Spinal cord (tissue), 10 donors: Measurements from ENCODE around the gene VBP1. TPM values are rescaled to one million over a fixed set of nuclear protein-coding genes. Genes with fewer than 3 reads are reported as not detected.
"Not testable (repeated sequence)": the region's sequence is repeated elsewhere in the genome, so short reads cannot be mapped to it uniquely, and the experiment has no call there.

Experiments used
- DNase-seq, 6 donors: peaks; one replicate each; pipeline versions ENCODE4 v3.0.0 to v3.0.0-alpha.2; 2013 to 2015; ENCODE audit warnings: low spot score in 6 of 6, low read depth in 4 of 6
- H3K27ac ChIP-seq: one replicate; pipeline ENCODE4 v1.5.1; 2013; ENCODE audit warnings: low read depth, low read length, control low read depth
- H3K27me3 ChIP-seq: one replicate; pipeline ENCODE4 v1.6.1; 2013; ENCODE audit warnings: low read length; ENCODE audit not compliant: control insufficient read depth, insufficient read depth
- H3K36me3 ChIP-seq: one replicate; pipeline ENCODE4 v1.6.1; 2013; ENCODE audit warnings: low read length; ENCODE audit not compliant: control insufficient read depth, insufficient read depth
- H3K4me1 ChIP-seq: one replicate; pipeline ENCODE4 v1.6.1; 2013; ENCODE audit warnings: low read length; ENCODE audit not compliant: control insufficient read depth, insufficient read depth
- H3K4me3 ChIP-seq: one replicate; pipeline ENCODE4 v1.5.1; 2013; ENCODE audit warnings: low read depth, low read length, control low read depth
- H3K9me3 ChIP-seq: one replicate; pipeline ENCODE4 v1.6.1; 2013; ENCODE audit warnings: low read length; ENCODE audit not compliant: control insufficient read depth, insufficient read depth
- WGBS: methylation state at CpG from one replicate; pipeline ENCODE4 v1.1.5; 2013; ENCODE audit warnings: missing lambda C conversion rate; ENCODE audit not compliant: insufficient coverage; 5-methylcytosine and 5-hydroxymethylcytosine counted together
- polyA plus RNA-seq, 2 donors: library from polyadenylated mRNA; unstranded; fragments of 120-200 nt; gene quantifications; one replicate each; pipeline ENCODE4 v1.2.1, GENCODE V29; 2013; ENCODE audit not compliant: insufficient read length in 2 of 2
- total RNA-seq, 2 donors: library from RNA; depleted of rRNA in 1 of 2; stranded (reverse); fragments of 120-200 nt in 1 of 2; fragments of >200 nt in 1 of 2; gene quantifications; one replicate each; pipeline versions ENCODE4 v1.2.3 to v1.2.4, GENCODE V29; 2013 to 2014
- donor health status: healthy.

VBP1 gene
- total and polyA plus RNA-seq, 4 donors: 81.5 to 158 (median 132) TPM

- WGBS: 76% methylated on average over 2 of the region's 2 CpGs
- H3K4me3 ChIP-seq: no peak overlapping the region
These were observed 2.5 kb downstream of the VBP1 start for GRCh38 chrX:155218777-155219176.

GRCh38 chrX:155221351-155221750 lies 5.1 kb downstream of the VBP1 start:
- Histone ChIP-seq H3K4me3 (no peak overlapping the region), H3K27me3 (no peaks in the 10 kb centered on the region), H3K4me1 (no peaks in the 10 kb centered on the region), H3K9me3 (no peaks in the 10 kb centered on the region), H3K36me3 (peaks cover 7% of the 10 kb centered on the region), H3K27ac (no peak overlapping the region)
- DNase-seq: no peak
- 92% methylated on average over 2 of the region's 4 CpGs for WGBS

More at GRCh38 chrX:155218777-155219176, 2.5 kb downstream of the VBP1 start:
- Histone ChIP-seq H3K36me3 (peaks cover 4% of the 10 kb centered on the region), H3K27ac (no peak overlapping the region), H3K4me1 (no peaks in the 10 kb centered on the region), H3K9me3 (no peaks in the 10 kb centered on the region), H3K27me3 (no peaks in the 10 kb centered on the region)
- no peak for DNase-seq

- not testable (repeated sequence) for H3K9me3 ChIP-seq, H3K27me3 ChIP-seq, H3K36me3 ChIP-seq, H3K27ac ChIP-seq, DNase-seq, H3K4me3 ChIP-seq, H3K4me1 ChIP-seq
- 91% methylated on average over 21 of the region's 30 CpGs for WGBS
These were observed 7.5 kb downstream of the VBP1 start for GRCh38 chrX:155223746-155224145.

DNA sequence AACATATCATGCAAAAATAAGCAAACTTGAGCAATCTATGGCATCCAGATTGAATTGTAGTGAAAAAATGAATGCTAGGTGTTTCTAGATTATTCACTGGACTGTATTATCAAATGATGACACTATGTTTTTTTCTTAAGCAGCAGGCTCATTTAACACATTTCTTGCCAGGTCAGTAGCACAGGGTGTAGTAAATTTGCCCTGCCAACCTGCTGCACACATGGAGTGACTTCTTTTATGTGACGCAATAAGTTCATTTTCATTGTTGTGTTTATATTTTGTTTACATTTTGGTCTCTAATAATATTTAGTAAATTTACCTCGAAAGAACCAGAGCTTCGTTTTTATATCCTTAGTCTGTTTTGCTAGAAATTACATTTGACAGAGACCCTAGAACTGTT lies 9.5 kb downstream of the VBP1 start:
- no peaks in the 10 kb centered on the region for H3K4me1 ChIP-seq
- no peak for DNase-seq
- WGBS: no CpG with 5 or more reads among the region's 3 CpGs
- H3K27me3 ChIP-seq: no peaks in the 10 kb centered on the region
- H3K4me3 ChIP-seq: no peak overlapping the region
- peaks cover 7% of the 10 kb centered on the region for H3K36me3 ChIP-seq
- H3K27ac ChIP-seq: no peak overlapping the region
- no peaks in the 10 kb centered on the region for H3K9me3 ChIP-seq

DNA sequence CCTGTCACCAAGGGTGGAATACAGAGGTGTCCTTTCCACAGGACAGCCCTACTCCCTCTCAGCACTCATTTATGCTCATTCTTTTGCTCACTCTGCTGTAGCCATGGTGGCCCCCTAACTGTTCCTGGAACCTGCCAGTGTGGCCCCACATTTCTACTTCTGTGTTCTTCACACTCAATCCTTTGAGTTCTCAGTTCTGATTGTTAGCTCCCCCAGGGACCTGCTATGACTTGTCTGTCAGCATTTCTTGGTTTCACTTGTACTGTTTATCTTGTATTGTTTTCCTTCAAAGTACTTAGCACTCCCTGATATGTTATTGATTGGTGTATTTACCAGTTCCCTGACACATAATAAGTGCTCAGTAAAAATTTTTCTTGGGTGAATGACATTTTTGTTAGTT lies 14.9 kb downstream of the VBP1 start:
- no peak for DNase-seq
- Histone ChIP-seq H3K27ac (no peak overlapping the region), H3K4me3 (no peak overlapping the region), H3K9me3 (no peaks in the 10 kb centered on the region), H3K36me3 (no peaks in the 10 kb centered on the region), H3K4me1 (no peaks in the 10 kb centered on the region), H3K27me3 (no peaks in the 10 kb centered on the region)

DNA sequence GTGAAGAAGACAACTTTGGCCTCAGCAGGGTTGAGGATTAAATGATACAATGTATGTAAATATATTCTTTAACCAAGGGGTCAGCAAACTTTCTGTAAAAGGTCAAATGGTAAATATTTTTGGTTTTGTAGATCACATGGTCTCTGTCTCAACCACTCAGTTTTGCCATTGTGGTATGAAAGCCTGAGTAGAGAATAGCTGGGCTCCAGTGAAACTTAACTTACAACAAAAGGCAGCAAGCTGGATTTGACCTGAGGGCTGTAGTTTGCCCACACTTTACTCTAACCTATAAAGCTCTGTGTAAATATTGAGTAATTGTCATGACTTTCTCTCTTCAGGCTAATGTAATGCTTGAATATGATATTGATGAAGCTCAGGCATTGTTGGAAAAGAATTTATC lies 19.6 kb downstream of the VBP1 start:
- DNase-seq: no peak
- H3K27me3 ChIP-seq: no peaks in the 10 kb centered on the region

GRCh38 chrX:155237719-155238118 lies 21.5 kb downstream of the VBP1 start:
- peaks cover 3% of the 10 kb centered on the region for H3K36me3 ChIP-seq
- H3K27ac ChIP-seq: no peak overlapping the region
- no peaks in the 10 kb centered on the region for H3K9me3 ChIP-seq
- no peaks in the 10 kb centered on the region for H3K4me1 ChIP-seq
- no peak overlapping the region for H3K4me3 ChIP-seq
- WGBS: 83% methylated on average over 5 of the region's 5 CpGs
- DNase-seq: no peak
- H3K27me3 ChIP-seq: no peaks in the 10 kb centered on the region

More for the DNA sequence above, 19.6 kb downstream of the VBP1 start:
- H3K27ac ChIP-seq: no peak overlapping the region
- H3K4me3 ChIP-seq: no peak overlapping the region
- peaks cover 3% of the 10 kb centered on the region for H3K36me3 ChIP-seq
- no peaks in the 10 kb centered on the region for H3K9me3 ChIP-seq
- no peaks in the 10 kb centered on the region for H3K4me1 ChIP-seq

DNA sequence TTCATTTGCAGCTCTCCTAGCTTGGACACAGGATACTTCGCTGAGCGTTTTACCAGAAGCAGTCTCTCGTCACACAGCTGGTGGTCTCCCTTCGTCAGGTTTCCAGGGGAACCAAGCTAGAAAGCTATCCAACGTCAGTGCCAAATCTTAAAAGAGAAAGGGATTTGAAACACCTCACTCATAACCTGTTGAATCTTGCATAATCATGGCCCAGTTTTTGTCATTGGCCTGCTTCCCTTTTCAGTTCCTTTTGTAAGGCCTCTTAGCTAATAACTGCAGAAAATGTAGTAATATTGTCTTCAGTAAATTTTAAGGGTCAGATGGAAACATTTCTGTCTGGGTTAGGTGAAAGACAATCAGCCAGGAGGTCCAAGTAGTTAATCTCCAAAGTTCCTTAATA lies 26.0 kb downstream of the VBP1 start:
- Histone ChIP-seq H3K27me3 (no peaks in the 10 kb centered on the region), H3K36me3 (no peaks in the 10 kb centered on the region), H3K4me1 (no peaks in the 10 kb centered on the region), H3K9me3 (no peaks in the 10 kb centered on the region), H3K27ac (no peak overlapping the region), H3K4me3 (no peak overlapping the region)
- WGBS: 43% methylated on average over 5 of the region's 5 CpGs
- no peak for DNase-seq

DNA sequence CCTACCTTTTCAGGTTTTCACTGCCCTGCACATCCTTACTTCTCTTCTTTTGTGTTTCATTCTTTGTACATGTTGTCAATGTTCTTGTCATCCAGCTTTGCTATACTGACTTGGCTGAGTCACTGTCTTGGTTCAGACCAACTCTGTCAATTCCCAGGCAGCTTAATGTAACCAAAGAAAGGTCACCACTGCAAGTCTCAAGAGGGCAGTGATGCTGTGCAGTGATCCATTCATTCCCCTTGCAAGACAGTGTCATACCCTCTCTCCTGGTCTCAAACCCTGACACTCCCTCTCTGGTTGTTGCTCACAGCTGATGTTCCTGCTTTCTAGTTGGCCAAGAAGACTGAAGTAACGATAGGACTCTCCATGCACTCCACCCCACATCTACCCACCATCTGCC lies 30.5 kb downstream of the VBP1 start:
- H3K4me3 ChIP-seq: no peak overlapping the region
- H3K36me3 ChIP-seq: no peaks in the 10 kb centered on the region
- no peaks in the 10 kb centered on the region for H3K9me3 ChIP-seq
- H3K27me3 ChIP-seq: no peaks in the 10 kb centered on the region
- no peak overlapping the region for H3K27ac ChIP-seq
- DNase-seq: no peak
- WGBS: 73% methylated on average over 1 of the region's 1 CpG
- H3K4me1 ChIP-seq: no peaks in the 10 kb centered on the region

DNA sequence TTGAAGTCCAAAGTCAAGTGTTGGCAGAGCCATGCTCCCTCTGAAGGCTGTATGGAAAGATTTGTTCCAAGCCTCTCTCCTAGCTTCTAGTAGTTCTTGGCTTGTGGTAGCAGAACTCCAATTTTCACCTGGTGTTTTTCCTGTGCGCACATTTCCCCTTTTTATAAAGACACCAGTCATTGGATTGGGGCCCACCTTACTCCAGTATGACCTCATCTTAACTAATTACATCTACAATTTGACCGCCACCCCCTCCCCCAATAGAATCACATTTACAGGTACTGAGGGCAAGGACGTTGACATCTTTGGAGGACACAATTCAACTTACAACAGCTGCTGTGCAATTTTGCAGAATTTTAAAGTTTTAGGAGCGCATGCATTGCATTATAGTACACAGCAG lies 31.2 kb downstream of the VBP1 start:
- no peaks in the 10 kb centered on the region for H3K9me3 ChIP-seq
- H3K36me3 ChIP-seq: no peaks in the 10 kb centered on the region
- 48% methylated on average over 4 of the region's 4 CpGs for whole genome bisulfite sequencing
- H3K27me3 ChIP-seq: no peaks in the 10 kb centered on the region
- no peaks in the 10 kb centered on the region for H3K4me1 ChIP-seq
- H3K4me3 ChIP-seq: no peak overlapping the region
- DNase-seq: no peak
- no peak overlapping the region for H3K27ac ChIP-seq
